Ishikawa (cell line): ENCODE results near the gene DSTYK.

Experiments
- CEBPB ChIP-seq: IDR thresholded peaks from 2 replicates; pipeline ENCODE4 v1.6.1; 2012
- CREB1 ChIP-seq: IDR thresholded peaks from 2 replicates; pipeline ENCODE4 v1.6.1; 2012; ENCODE audit warnings: low read depth
- EGR1 ChIP-seq: IDR thresholded peaks from 2 replicates; pipeline ENCODE4 v1.6.1; 2012
- EP300 ChIP-seq: IDR thresholded peaks from 2 replicates; pipeline ENCODE4 v1.6.1; 2012; ENCODE audit warnings: borderline replicate concordance
- FOXM1 ChIP-seq: IDR thresholded peaks from 2 replicates; pipeline ENCODE4 v1.6.1; 2012; ENCODE audit warnings: low read depth, borderline replicate concordance
- NFIC ChIP-seq: IDR thresholded peaks from 2 replicates; pipeline ENCODE4 v1.6.1; 2012
- RAD21 ChIP-seq: IDR thresholded peaks from 2 replicates; pipeline ENCODE4 v1.6.1; 2012; ENCODE audit warnings: low read depth
- TAF1 ChIP-seq: IDR thresholded peaks from 2 replicates; pipeline ENCODE4 v1.6.1; 2012; ENCODE audit warnings: low read depth, mild to moderate bottlenecking
- TCF12 ChIP-seq: IDR thresholded peaks from 2 replicates; pipeline ENCODE4 v1.6.1; 2012; ENCODE audit warnings: low read depth
- TEAD4 ChIP-seq: IDR thresholded peaks from 2 replicates; pipeline ENCODE4 v1.6.1; 2012
- YY1 ChIP-seq: IDR thresholded peaks from 2 replicates; pipeline ENCODE4 v1.6.1; 2012; ENCODE audit warnings: low read depth
- ZBTB7A ChIP-seq: IDR thresholded peaks from 2 replicates; pipeline ENCODE4 v1.6.1; 2012; ENCODE audit warnings: low read depth
- TF ChIP-seq, protein P1 (sequence below): IDR thresholded peaks from 2 replicates; pipeline ENCODE4 v1.6.1; 2012
- TF ChIP-seq, protein P2 (sequence below): IDR thresholded peaks from 2 replicates; pipeline ENCODE4 v1.6.1; 2012

DNA sequence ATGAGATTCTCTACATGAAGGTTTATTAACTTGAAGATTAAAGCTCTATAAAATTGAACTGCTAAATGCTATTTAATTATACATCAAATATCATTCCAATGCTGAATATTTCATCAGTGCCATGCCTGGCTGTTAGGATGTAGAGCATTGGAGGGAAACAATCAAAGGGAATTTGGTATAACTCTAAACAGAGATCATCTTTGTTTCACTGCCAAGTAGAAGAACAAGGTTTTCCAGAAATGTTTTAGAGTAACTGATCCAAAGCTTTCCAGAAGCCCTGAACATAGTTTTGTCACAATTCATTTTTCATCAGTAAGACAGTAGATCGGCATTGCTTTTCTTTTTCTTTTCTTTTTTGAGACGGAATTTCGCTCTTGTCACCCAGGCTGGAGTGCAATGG lies 5.9 kb upstream of the DSTYK start:
- TF ChIP-seq RAD21: no peak
- TF ChIP-seq, protein P1, sequence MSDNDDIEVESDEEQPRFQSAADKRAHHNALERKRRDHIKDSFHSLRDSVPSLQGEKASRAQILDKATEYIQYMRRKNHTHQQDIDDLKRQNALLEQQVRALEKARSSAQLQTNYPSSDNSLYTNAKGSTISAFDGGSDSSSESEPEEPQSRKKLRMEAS: no peak
- no peak for TF ChIP-seq EGR1
- TF ChIP-seq EP300: no peak
- TF ChIP-seq TAF1: no peak
- TF ChIP-seq CREB1: no peak
- TF ChIP-seq NFIC: no peak
- no peak for TF ChIP-seq TEAD4
- TF ChIP-seq YY1: no peak
- TF ChIP-seq FOXM1: no peak
- TF ChIP-seq, protein P2, sequence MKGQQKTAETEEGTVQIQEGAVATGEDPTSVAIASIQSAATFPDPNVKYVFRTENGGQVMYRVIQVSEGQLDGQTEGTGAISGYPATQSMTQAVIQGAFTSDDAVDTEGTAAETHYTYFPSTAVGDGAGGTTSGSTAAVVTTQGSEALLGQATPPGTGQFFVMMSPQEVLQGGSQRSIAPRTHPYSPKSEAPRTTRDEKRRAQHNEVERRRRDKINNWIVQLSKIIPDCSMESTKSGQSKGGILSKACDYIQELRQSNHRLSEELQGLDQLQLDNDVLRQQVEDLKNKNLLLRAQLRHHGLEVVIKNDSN: no peak
- TF ChIP-seq CEBPB: no peak
- TF ChIP-seq ZBTB7A: no peak
- no peak for TF ChIP-seq TCF12
